Keratinocyte (primary cell): Measurements from ENCODE around the gene PTPRN2. TPM values are rescaled to one million over a fixed set of nuclear protein-coding genes. Genes with fewer than 3 reads are reported as not detected.

Experiments
- DNase-seq: peaks from one replicate; pipeline ENCODE4 v3.0.0-alpha.2; 2011; ENCODE audit warnings: low read depth, missing footprints, low spot score
- FAIRE-seq: peaks from 2 replicates; lab custom pipeline; 2011; peaks lifted over from hg19 to GRCh38; lab: Jason Lieb, UNC
- H2AFZ ChIP-seq: 2 replicates; pipeline ENCODE4 v1.6.0; 2012; ENCODE audit warnings: low read length, control low read depth, inconsistent platforms; ENCODE audit not compliant: control insufficient read depth
- H3K27ac ChIP-seq: 2 replicates; pipeline ENCODE4 v1.5.1; 2011; ENCODE audit warnings: low read length; ENCODE audit not compliant: control insufficient read depth, insufficient read depth
- H3K27me3 ChIP-seq: 3 replicates; pipeline ENCODE4 v1.6.0; 2011; ENCODE audit warnings: low read length; ENCODE audit not compliant: control insufficient read depth, insufficient read depth; ENCODE audit errors: extremely low read depth
- H3K36me3 ChIP-seq, 2 experiments: 2 replicates in 1 of 2; 3 replicates in 1 of 2; pipeline ENCODE4 v1.5.1; 2011; ENCODE audit warnings: low read length in 2 of 2, mild to moderate bottlenecking in 1 of 2; ENCODE audit not compliant: control insufficient read depth in 2 of 2, insufficient read depth in 2 of 2; ENCODE audit errors: extremely low read depth in 1 of 2
- H3K4me1 ChIP-seq: 3 replicates; pipeline ENCODE4 v1.5.1; 2011; ENCODE audit warnings: low read length; ENCODE audit not compliant: control insufficient read depth, insufficient read depth; ENCODE audit errors: extremely low read depth
- H3K4me2 ChIP-seq: 3 replicates; pipeline ENCODE4 v1.6.0; 2011; ENCODE audit warnings: low read depth, low read length; ENCODE audit not compliant: control insufficient read depth, insufficient read depth; ENCODE audit errors: extremely low read depth
- H3K4me3 ChIP-seq, 3 experiments: fragments of 200-600 bp in 1 of 3; sonication (generic) in 1 of 3; 2 replicates in 2 of 3; 3 replicates in 1 of 3; pipeline ENCODE4 v1.5.1; 2011 to 2016; ENCODE audit warnings: low read length in 3 of 3, mild to moderate bottlenecking in 3 of 3, control low read depth in 2 of 3, inconsistent platforms in 1 of 3, low read depth in 1 of 3, mixed read lengths in 1 of 3, mixed run types in 1 of 3, moderate library complexity in 1 of 3; ENCODE audit not compliant: control insufficient read depth in 2 of 3, insufficient read depth in 2 of 3; ENCODE audit errors: extremely low read depth in 1 of 3
- H3K79me2 ChIP-seq: 2 replicates; pipeline ENCODE4 v1.6.0; 2012; ENCODE audit warnings: low read length; ENCODE audit not compliant: control insufficient read depth, insufficient read depth
- H3K9ac ChIP-seq: 3 replicates; pipeline ENCODE4 v1.6.0; 2011; ENCODE audit warnings: low read length; ENCODE audit not compliant: control insufficient read depth, insufficient read depth; ENCODE audit errors: extremely low read depth
- H3K9me1 ChIP-seq: 3 replicates; pipeline ENCODE4 v1.6.0; 2011; ENCODE audit warnings: low read length; ENCODE audit not compliant: control insufficient read depth, insufficient read depth; ENCODE audit errors: extremely low read depth
- H3K9me3 ChIP-seq: 2 replicates; pipeline ENCODE4 v1.5.1; 2012; ENCODE audit warnings: low read depth, low read length; ENCODE audit not compliant: control insufficient read depth
- H4K20me1 ChIP-seq: 3 replicates; pipeline ENCODE4 v1.6.0; 2011; ENCODE audit warnings: low read length; ENCODE audit not compliant: control insufficient read depth, insufficient read depth; ENCODE audit errors: extremely low read depth
- EZH2 ChIP-seq: IDR thresholded peaks from one replicate; pipeline ENCODE4 v1.6.1; 2012; ENCODE audit warnings: inconsistent platforms, mild to moderate bottlenecking, low read length, moderate library complexity
- dilution Hi-C: fragments of 300-500 bp; cut with MboI; formaldehyde crosslinking; loops from one replicate; pipeline ENCODE4 v1.7.0; 2020; ENCODE audit warnings: low sequenced_read_pairs; ENCODE audit not compliant: extremely low pct_ligation_motif_present
- polyA plus RNA-seq, 5 experiments: library from polyadenylated mRNA; depleted of rRNA in 3 of 5; stranded (reverse) in 3 of 5; stranded (forward) in 1 of 5; unstranded in 1 of 5; fragments of >200 nt; gene quantifications; 1 replicate in 1 of 5; 2 replicates in 3 of 5; 3 replicates in 1 of 5; pipeline versions ENCODE4 v1.2.1 to v1.2.3, GENCODE V29; 2011 to 2012; ENCODE audit warnings: missing spikeins in 2 of 5, low read depth in 1 of 5, low replicate concordance in 1 of 5
- TF ChIP-seq, protein P1 (sequence below), 3 experiments: IDR thresholded peaks in 1 of 3; conservative IDR thresholded peaks in 1 of 3; optimal IDR thresholded peaks in 1 of 3; 2 replicates in 2 of 3; 3 replicates in 1 of 3; pipeline versions ENCODE3 to v1.5.1; 2011; ENCODE audit warnings: low read length in 3 of 3, mild to moderate bottlenecking in 3 of 3, moderate library complexity in 2 of 3, control low read depth in 1 of 3, inconsistent platforms in 1 of 3; ENCODE audit not compliant: insufficient read depth in 2 of 3; ENCODE audit errors: extremely low read depth in 1 of 3

Gene PTPRN2
- polyA plus RNA-seq, 1 donor (not counting 4 experiments of a cell fraction or from before 2014, with no cell fraction given): not detected

DNA sequence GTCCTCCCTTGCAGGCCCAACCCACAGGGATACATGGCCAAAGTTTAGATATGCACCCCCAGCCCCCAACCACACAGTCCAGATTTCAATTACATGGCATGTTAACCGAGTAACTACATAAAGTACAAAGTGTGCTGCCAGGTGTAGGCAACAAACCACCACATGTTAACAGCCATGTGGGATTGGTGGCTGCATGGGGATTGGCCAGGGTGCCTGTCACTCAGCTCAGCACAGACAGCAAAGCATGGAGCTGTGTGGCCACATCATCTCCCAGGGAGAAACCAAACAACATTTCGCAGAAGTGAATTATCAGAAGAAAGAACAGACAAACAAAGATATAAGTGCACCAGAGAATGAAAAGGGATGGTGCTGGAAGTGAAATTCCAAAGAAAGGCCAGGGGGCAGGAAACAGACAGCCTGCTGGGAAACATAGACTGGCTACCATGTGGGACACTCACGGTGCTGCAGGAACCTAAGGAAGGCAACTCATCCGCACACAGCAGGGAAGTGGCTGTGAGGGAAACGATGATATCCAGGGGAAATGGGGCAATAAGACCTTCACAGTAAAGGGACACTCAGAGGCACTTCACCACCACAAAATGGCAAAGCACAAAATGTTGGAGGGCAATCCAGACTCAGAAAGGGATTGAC is 171.2 kb downstream of the PTPRN2 start:
- FAIRE-seq: no peak
- no peaks in the 10 kb centered on the region for H3K9me1 ChIP-seq
- DNase-seq: no peak
- no peak overlapping the region for H3K27ac ChIP-seq
- TF ChIP-seq EZH2: no peak
- TF ChIP-seq, protein P1, sequence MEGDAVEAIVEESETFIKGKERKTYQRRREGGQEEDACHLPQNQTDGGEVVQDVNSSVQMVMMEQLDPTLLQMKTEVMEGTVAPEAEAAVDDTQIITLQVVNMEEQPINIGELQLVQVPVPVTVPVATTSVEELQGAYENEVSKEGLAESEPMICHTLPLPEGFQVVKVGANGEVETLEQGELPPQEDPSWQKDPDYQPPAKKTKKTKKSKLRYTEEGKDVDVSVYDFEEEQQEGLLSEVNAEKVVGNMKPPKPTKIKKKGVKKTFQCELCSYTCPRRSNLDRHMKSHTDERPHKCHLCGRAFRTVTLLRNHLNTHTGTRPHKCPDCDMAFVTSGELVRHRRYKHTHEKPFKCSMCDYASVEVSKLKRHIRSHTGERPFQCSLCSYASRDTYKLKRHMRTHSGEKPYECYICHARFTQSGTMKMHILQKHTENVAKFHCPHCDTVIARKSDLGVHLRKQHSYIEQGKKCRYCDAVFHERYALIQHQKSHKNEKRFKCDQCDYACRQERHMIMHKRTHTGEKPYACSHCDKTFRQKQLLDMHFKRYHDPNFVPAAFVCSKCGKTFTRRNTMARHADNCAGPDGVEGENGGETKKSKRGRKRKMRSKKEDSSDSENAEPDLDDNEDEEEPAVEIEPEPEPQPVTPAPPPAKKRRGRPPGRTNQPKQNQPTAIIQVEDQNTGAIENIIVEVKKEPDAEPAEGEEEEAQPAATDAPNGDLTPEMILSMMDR (optimal IDR thresholded peaks at IDR 0.05 in 1 of 3, IDR thresholded peaks at IDR 0.05 in 1 of 3, conservative IDR thresholded peaks at IDR 0.05 in 1 of 3; ENCODE audit: extremely low read depth in 1 of 3, insufficient read depth in 2 of 3, low read length in 3 of 3): no peak
- dilution Hi-C loops: no loop called here
- no peaks in the 10 kb centered on the region for H3K36me3 ChIP-seq
- H3K4me1 ChIP-seq: no peaks in the 10 kb centered on the region
- H3K9me3 ChIP-seq: peaks cover 16% of the 10 kb centered on the region
- no peak overlapping the region for H2AFZ ChIP-seq
- no peak overlapping the region for H3K4me3 ChIP-seq
- H3K27me3 ChIP-seq: no peaks in the 10 kb centered on the region
- H3K9ac ChIP-seq: no peak overlapping the region
- H3K4me2 ChIP-seq: no peak overlapping the region
- H3K79me2 ChIP-seq: no peaks in the 10 kb centered on the region
- H4K20me1 ChIP-seq: no peaks in the 10 kb centered on the region

DNA sequence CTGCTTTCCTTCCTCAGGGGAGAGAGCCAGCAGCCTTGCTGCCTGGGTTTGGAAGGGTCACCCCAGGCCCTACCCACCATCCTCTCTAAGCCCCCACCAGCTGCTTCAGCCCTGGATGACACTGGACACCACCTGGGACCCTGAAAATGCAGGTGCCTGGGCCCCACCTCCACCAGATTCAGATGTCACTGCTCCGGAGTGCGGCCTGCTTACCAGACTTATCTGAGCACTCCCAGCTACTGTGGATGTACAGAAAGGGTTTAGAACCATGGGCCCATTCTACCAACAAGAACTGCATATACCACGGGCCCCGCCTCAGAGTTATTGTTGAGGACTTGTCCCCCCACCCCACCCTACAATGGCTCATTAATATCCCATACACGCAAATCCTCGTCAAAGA is 172.3 kb downstream of the PTPRN2 start:
- no peak overlapping the region for H2AFZ ChIP-seq
- no peak overlapping the region for H3K4me3 ChIP-seq
- H3K36me3 ChIP-seq: no peaks in the 10 kb centered on the region
- DNase-seq (no peak), FAIRE-seq (no peak)
- no peak for TF ChIP-seq EZH2
- TF ChIP-seq, protein P1 (optimal IDR thresholded peaks at IDR 0.05 in 1 of 3, IDR thresholded peaks at IDR 0.05 in 1 of 3, conservative IDR thresholded peaks at IDR 0.05 in 1 of 3; ENCODE audit: extremely low read depth in 1 of 3, insufficient read depth in 2 of 3, low read length in 3 of 3): no peak
- H3K4me2 ChIP-seq: no peak overlapping the region
- no peaks in the 10 kb centered on the region for H3K79me2 ChIP-seq
- no peaks in the 10 kb centered on the region for H4K20me1 ChIP-seq
- no peak overlapping the region for H3K9ac ChIP-seq
- H3K4me1 ChIP-seq: no peaks in the 10 kb centered on the region
- no peak overlapping the region for H3K27ac ChIP-seq
- dilution Hi-C loops: no loop called here
- H3K27me3 ChIP-seq: no peaks in the 10 kb centered on the region
- H3K9me3 ChIP-seq: peaks cover 15% of the 10 kb centered on the region
- H3K9me1 ChIP-seq: no peaks in the 10 kb centered on the region
